GM12891 (cell line): ENCODE data around the gene ZNF641.

Experiments
- DNase-seq: peaks from one replicate; pipeline ENCODE4 v3.0.0; 2011; ENCODE audit warnings: low spot score; ENCODE audit not compliant: insufficient read length
- FAIRE-seq: peaks from 2 replicates; lab custom pipeline; 2011; peaks lifted over from hg19 to GRCh38; lab: Jason Lieb, UNC
- PAX5 ChIP-seq: IDR thresholded peaks from 2 replicates; pipeline ENCODE4 v1.6.1; 2011; ENCODE audit warnings: low read length, moderate library complexity, mild to moderate bottlenecking; ENCODE audit not compliant: insufficient read depth, severe bottlenecking
- POLR2A ChIP-seq: IDR thresholded peaks from 2 replicates; pipeline ENCODE4 v1.6.1; 2011; ENCODE audit warnings: low read depth, low read length, control low read depth
- POLR2AphosphoS5 ChIP-seq: IDR thresholded peaks from 2 replicates; pipeline ENCODE4 v1.6.1; 2011; ENCODE audit warnings: low read depth, low read length, control low read depth
- POU2F2 ChIP-seq: IDR thresholded peaks from 2 replicates; pipeline ENCODE4 v1.6.1; 2011; ENCODE audit warnings: low read depth, mild to moderate bottlenecking, control low read depth, low read length, moderate library complexity
- SPI1 ChIP-seq: IDR thresholded peaks from 2 replicates; pipeline ENCODE4 v1.6.1; 2011; ENCODE audit warnings: low read depth, low read length, control low read depth
- TAF1 ChIP-seq: IDR thresholded peaks from 2 replicates; pipeline ENCODE4 v1.6.1; 2011; ENCODE audit warnings: low read depth, low read length, control low read depth

ZNF641 gene

DNA sequence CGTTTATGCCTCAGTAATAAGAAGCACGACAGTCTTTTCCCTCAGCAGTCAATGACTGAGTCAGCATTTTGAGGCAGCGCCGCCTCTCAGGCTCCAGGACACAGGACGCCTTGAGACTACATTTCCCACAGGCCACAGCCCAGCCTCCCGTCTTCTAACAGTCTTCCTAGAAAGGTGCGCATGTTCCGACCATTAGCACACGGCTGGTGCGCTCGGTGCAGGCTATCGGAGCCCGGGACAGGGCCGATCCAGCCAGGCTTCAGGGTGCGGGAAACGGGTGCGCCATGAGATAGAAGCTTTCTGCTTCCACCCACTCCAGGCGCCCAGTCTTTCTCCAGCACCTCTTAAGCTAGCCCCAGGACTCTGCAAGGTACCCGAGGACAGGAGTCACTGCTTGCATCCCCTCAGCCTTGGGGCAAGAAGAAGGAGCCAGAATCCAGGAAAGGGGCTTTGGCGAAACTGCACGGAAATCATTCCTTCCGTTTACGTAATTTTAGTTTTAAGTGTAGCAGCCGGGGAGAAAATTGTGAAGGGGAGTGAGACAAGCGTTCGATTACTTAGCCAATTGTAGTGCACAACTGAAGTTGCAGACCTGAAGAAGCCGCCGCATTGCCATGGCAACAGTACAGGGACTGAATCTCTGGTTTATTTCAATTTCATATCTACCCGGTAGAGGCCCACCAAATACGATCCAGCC, 54.0 kb downstream of the ZNF641 start:
- peak; percentile 62 for FAIRE-seq
- TF ChIP-seq SPI1 (no peak), PAX5 (no peak), TAF1 (no peak), POLR2AphosphoS5 (no peak)
- peak; percentile 18 for DNase-seq

DNA sequence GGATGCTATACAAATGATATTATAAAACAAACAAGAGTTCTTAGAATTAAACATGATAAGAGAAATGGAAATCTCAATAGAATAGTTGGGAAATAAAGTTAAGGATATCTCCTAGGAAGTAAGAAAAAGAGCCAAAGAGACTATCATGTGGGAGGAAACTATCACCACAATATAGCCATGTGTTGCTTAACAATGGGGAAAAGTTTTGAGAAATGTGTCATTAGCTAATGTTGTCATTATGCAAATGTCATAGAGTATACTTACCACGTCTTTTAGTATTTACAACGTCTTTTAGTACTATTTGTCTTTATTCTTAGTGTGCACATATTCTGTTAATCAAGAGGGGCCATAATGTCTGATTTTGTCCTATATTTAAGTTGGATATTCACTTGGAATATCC, 58.7 kb downstream of the ZNF641 start:
- TF ChIP-seq POLR2A (no peak), PAX5 (no peak), POU2F2 (no peak), SPI1 (no peak), TAF1 (no peak), POLR2AphosphoS5 (no peak)
- no peak for DNase-seq
- no peak for FAIRE-seq

DNA sequence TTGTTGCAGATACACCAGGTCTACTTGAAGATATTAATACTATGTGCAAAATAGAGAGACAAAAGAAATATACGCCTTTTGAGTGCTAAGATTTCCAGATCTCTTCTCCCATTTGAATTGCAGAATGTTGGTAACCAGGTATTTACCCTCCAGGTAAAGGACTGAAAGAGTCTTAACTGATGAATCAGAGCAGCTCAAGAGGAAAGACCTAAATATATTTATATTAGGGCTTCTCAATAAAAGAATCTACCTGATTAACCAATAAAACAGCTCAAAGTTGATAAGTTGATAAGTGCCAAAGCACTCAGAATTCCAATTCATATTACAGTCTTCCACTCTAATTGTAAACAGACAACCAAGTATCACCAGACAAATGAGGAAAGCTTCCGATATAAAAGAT, 59.2 kb downstream of the ZNF641 start:
- DNase-seq (no peak), FAIRE-seq (no peak)
- TF ChIP-seq SPI1: no peak
- TF ChIP-seq TAF1: no peak
- no peak for TF ChIP-seq POLR2AphosphoS5
- no peak for TF ChIP-seq POU2F2
- TF ChIP-seq PAX5: no peak
- TF ChIP-seq POLR2A: no peak

DNA sequence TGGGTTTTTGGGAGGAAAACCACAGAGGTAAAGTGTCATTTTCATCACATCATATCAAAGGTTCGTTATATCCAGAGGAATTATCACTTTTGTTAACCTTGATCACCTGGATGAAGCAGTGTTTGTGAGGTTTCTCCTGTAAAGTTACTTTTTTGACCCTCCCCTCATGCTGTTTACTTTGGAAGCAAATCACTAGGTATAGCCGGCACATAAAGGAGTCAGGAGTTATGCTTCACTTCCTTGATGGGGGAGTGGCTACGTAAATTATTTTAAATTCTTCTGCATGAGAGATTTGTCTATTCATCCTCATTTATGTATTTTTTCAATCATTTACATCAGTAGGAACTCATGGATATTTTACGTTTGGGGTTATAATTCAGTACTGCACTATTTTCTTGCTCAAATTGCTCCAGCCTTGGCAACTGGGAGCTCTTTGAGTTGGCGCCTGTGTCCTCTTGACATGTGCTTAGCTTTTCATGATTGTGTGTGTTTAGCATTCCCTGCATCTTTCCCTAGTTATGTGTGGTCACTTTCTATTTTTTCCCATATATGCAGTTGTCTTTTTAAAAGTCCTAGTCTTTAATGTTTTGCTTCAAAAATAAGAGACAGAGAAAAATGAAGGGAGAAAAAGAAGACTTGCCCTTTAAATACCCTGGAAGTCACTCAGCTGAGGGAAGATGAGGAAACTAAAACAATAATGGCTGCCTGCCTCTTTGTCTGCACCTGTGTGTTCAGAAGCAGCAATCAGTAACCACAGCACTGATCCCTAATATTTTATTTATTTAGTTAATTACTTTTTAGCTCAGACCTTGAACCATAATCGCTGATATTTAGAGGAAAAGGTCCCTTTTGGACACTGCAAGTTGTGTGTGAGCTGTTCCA, 62.1 kb downstream of the ZNF641 start:
- no peak for DNase-seq
- FAIRE-seq: no peak
- TF ChIP-seq SPI1 (no peak), TAF1 (no peak), POLR2AphosphoS5 (no peak), PAX5 (no peak), POLR2A (no peak), POU2F2 (no peak)
